Breast epithelium (tissue), 4 donors: ENCODE results near the gene CLNK. TPM values are rescaled to one million over a fixed set of nuclear protein-coding genes. Genes with fewer than 3 reads are reported as not detected.

ENCODE experiments used
- DNase-seq, 2 donors: peaks; one replicate each; pipeline ENCODE4 v3.0.0-alpha.2; 2019; ENCODE audit warnings: low spot score in 2 of 2
- H3K27ac ChIP-seq, 2 donors: fragments of 200-600 bp; sonication (generic) in 1 of 2; one replicate each; pipeline ENCODE4 v1.5.1; 2016 to 2019; ENCODE audit warnings: mild to moderate bottlenecking in 1 of 2
- H3K27me3 ChIP-seq, 2 donors: fragments of 200-600 bp; sonication (generic) in 1 of 2; one replicate each; pipeline versions ENCODE4 v1.5.1 to v1.6.0; 2017 to 2019; ENCODE audit warnings: control low read depth in 1 of 2, mild to moderate bottlenecking in 1 of 2
- H3K36me3 ChIP-seq: fragments of 200-600 bp; one replicate; pipeline ENCODE4 v1.5.1; 2019
- H3K4me1 ChIP-seq, 2 donors: fragments of 200-600 bp; sonication (generic); one replicate each; pipeline ENCODE4 v1.5.1; 2016 to 2019; ENCODE audit warnings: control low read depth in 1 of 2
- H3K4me3 ChIP-seq, 3 donors: fragments of 200-600 bp; sonication (generic); 1 replicate in 2 of 3; 2 replicates in 1 of 3; pipeline ENCODE4 v1.5.1; 2016 to 2019; ENCODE audit warnings: mild to moderate bottlenecking in 3 of 3, moderate library complexity in 2 of 3
- H3K9me3 ChIP-seq, 2 donors: fragments of 200-600 bp; sonication (generic) in 1 of 2; one replicate each; pipeline ENCODE4 v1.5.1; 2016 to 2019; ENCODE audit warnings: control low read depth in 1 of 2
- CTCF ChIP-seq, 3 donors: fragments of 450-650 bp; IDR thresholded peaks; one replicate each; pipeline ENCODE4 v1.5.1; 2016 to 2017; ENCODE audit warnings: antibody characterized with exemption in 3 of 3, mild to moderate bottlenecking in 3 of 3, moderate library complexity in 3 of 3
- POLR2A ChIP-seq: fragments of 450-650 bp; IDR thresholded peaks from one replicate; pipeline ENCODE4 v1.6.1; 2016; ENCODE audit warnings: antibody characterized with exemption, mild to moderate bottlenecking, moderate library complexity
- POLR2AphosphoS5 ChIP-seq, 3 donors: sonication (generic); formaldehyde crosslinking; IDR thresholded peaks; one replicate each; pipeline ENCODE4 v1.6.1; 2017; ENCODE audit warnings: antibody characterized with exemption in 3 of 3
- intact Hi-C: fragments of 100-400 bp; cut with DNase I; formaldehyde crosslinking; loops from one replicate; pipeline ENCODE4 v1.15.1; 2023; ENCODE audit warnings: low total_unique reads
- total RNA-seq, 3 donors: library from RNA; depleted of rRNA; stranded (reverse); fragments of >200 nt; gene quantifications; one replicate each; pipeline ENCODE4 v1.1.0, GENCODE V29; 2016

CLNK gene
- total RNA-seq, 3 donors from 2014 or later, result under 0.01 TPM; not detected in 2

GRCh38 chr4:10455133-10455532 lies 229.4 kb downstream of the CLNK start:
- H3K9me3 ChIP-seq, result peaks cover 0 to 20% of the 10 kb centered on the region in 2 donors
- no peak for TF ChIP-seq POLR2AphosphoS5 (IDR thresholded peaks at IDR 0.05)
- no peak for TF ChIP-seq CTCF (IDR thresholded peaks at IDR 0.05)
- no peak for DNase-seq
- H3K36me3 ChIP-seq, result peaks cover 5% of the 10 kb centered on the region
- intact Hi-C loops, result no loop called here
- no peaks in the 10 kb centered on the region for H3K4me1 ChIP-seq
- H3K4me3 ChIP-seq, result no peak overlapping the region
- peaks cover 0 to 7% of the 10 kb centered on the region in 2 donors for H3K27me3 ChIP-seq
- H3K27ac ChIP-seq, result no peak overlapping the region

- Histone ChIP-seq H3K4me1 (no peaks in the 10 kb centered on the region), H3K36me3 (peaks cover 5% of the 10 kb centered on the region)
Measured at GRCh38 chr4:10454726-10455125, 229.8 kb downstream of the CLNK start.

GRCh38 chr4:10454121-10454520 lies 230.4 kb downstream of the CLNK start:
- H3K27ac ChIP-seq, result no peak overlapping the region
- TF ChIP-seq POLR2A (no peak), POLR2AphosphoS5 (IDR thresholded peaks at IDR 0.05) (no peak), CTCF (IDR thresholded peaks at IDR 0.05) (no peak)
- intact Hi-C loops, result no loop called here

More at GRCh38 chr4:10454726-10455125, 229.8 kb downstream of the CLNK start:
- TF ChIP-seq CTCF (IDR thresholded peaks at IDR 0.05) (no peak), POLR2AphosphoS5 (IDR thresholded peaks at IDR 0.05) (no peak), POLR2A (no peak)
- intact Hi-C loops, result no loop called here
- no peak for DNase-seq
- Histone ChIP-seq H3K9me3 (peaks cover 0 to 23% of the 10 kb centered on the region in 2 donors), H3K27me3 (peaks cover 0 to 5% of the 10 kb centered on the region in 2 donors), H3K27ac (no peak overlapping the region), H3K4me3 (no peak overlapping the region)

GRCh38 chr4:10448991-10449390 lies 235.6 kb downstream of the CLNK start:
- Histone ChIP-seq H3K4me3 (no peak overlapping the region), H3K36me3 (peaks cover 5% of the 10 kb centered on the region), H3K9me3 (peaks cover 41 to 72% of the 10 kb centered on the region in 2 donors), H3K27ac (no peak overlapping the region), H3K27me3 (no peaks in the 10 kb centered on the region), H3K4me1 (no peaks in the 10 kb centered on the region)
- no peak for DNase-seq
- TF ChIP-seq POLR2AphosphoS5 (IDR thresholded peaks at IDR 0.05) (no peak), CTCF (IDR thresholded peaks at IDR 0.05) (no peak), POLR2A (no peak)
- intact Hi-C loops, result no loop called here

More at GRCh38 chr4:10454121-10454520, 230.4 kb downstream of the CLNK start:
- DNase-seq, result no peak
- H3K4me3 ChIP-seq, result no peak overlapping the region
- H3K27me3 ChIP-seq, result no peaks in the 10 kb centered on the region
- H3K9me3 ChIP-seq, result peaks cover 0 to 29% of the 10 kb centered on the region in 2 donors
- no peaks in the 10 kb centered on the region for H3K4me1 ChIP-seq
- H3K36me3 ChIP-seq, result peaks cover 5% of the 10 kb centered on the region

GRCh38 chr4:10442976-10443375 lies 241.6 kb downstream of the CLNK start:
- H3K4me3 ChIP-seq, result no peak overlapping the region
- peaks cover 49 to 57% of the 10 kb centered on the region in 2 donors for H3K9me3 ChIP-seq
- intact Hi-C loops, result no loop called here
- H3K27me3 ChIP-seq, result no peaks in the 10 kb centered on the region
- TF ChIP-seq POLR2AphosphoS5 (IDR thresholded peaks at IDR 0.05) (no peak), POLR2A (no peak), CTCF (IDR thresholded peaks at IDR 0.05) (no peak)
- no peaks in the 10 kb centered on the region for H3K4me1 ChIP-seq
- H3K36me3 ChIP-seq, result no peaks in the 10 kb centered on the region
- no peak for DNase-seq
- H3K27ac ChIP-seq, result no peak overlapping the region
